NCI-H2227 (cell line): ENCODE measurements around the gene MOCS1.

ENCODE experiments used
- DNase-seq: peaks from one replicate; lab custom pipeline; 2025; ENCODE audit not compliant: unreplicated experiment; lab: John Stamatoyannopoulos, UW

MOCS1 gene

GRCh38 chr6:39904946-39905639 is 29.2 kb downstream of the MOCS1 start:
- DNase-seq: no peak

GRCh38 chr6:39903656-39904055 is 30.6 kb downstream of the MOCS1 start:
- DNase-seq: no peak

DNA sequence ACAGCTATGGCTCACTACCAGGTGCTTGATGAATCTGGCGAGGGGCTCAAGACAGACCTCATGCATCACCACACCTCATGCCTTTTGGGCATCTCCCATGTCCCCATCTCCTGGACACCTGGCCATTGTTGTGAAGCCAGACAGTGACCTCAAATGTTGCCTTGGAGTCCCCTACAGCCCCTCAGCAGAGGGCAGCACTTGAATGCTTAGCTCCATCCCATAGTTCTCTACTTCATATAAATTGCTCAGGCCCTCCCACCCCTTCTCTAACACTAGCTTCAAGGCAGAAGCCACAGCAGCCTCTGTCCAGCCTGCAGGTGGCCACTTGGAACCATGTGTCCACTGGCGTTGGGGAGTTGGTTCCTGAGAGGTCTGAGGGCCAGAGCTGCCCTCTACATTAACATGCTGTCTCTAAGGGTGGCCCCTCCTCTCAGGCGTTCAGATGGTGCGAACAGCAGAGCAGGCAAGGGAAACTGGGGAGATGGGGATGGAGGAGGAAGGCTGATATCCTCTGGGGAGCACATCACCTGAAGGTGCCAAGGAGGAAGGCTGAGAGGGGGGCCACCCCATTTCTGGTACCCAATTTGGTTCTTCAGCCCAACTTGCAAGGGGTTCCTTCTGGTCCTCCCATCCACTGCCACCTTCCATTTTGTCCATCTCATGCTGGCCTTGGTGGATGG is 31.3 kb downstream of the MOCS1 start:
- no peak for DNase-seq

GRCh38 chr6:39902136-39902535 is 32.1 kb downstream of the MOCS1 start:
- DNase-seq: no peak

DNA sequence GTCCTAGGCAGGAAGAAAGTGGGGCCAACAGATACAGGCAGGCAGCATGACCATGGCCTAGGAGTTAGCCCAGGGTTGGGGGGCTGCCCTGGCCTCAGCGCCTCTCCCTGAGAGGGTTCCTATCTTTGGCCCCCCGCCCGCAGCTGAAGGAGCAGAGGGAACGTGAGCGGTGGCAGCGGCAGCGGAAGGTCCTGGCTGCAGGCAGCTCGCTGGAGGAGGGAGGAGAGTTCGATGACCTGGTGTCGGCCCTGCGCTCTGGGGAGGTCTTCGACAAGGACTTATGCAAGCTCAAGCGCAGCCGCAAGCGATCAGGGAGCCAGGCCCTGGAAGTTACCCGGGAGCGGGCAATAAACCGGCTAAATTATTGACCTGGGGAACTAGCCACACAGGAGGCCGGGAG is 32.6 kb downstream of the MOCS1 start:
- no peak for DNase-seq

DNA sequence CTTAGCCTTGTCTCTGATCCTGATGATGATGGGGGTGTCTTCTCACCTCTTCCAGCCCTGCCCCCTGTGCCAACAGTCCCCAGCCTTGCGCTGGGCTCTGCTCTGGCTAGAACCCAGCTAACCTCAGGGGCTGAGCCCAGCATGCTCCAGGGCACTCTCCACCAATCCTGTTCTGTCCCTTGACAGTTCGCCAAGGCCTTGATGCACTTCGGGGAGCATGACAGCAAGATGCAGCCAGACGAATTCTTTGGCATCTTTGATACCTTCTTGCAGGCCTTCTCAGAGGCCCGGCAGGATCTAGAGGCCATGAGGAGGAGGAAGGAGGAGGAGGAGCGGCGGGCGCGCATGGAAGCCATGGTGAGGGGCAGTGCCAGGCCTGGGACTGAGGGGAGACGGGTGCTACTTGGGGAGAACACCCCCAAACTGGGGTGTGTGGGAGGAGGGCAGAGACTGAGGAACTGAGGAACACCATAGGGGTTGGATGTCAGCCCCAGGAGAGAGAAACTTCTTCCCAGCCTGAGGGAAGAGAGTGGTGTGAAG is 33.1 kb downstream of the MOCS1 start:
- DNase-seq: no peak

DNA sequence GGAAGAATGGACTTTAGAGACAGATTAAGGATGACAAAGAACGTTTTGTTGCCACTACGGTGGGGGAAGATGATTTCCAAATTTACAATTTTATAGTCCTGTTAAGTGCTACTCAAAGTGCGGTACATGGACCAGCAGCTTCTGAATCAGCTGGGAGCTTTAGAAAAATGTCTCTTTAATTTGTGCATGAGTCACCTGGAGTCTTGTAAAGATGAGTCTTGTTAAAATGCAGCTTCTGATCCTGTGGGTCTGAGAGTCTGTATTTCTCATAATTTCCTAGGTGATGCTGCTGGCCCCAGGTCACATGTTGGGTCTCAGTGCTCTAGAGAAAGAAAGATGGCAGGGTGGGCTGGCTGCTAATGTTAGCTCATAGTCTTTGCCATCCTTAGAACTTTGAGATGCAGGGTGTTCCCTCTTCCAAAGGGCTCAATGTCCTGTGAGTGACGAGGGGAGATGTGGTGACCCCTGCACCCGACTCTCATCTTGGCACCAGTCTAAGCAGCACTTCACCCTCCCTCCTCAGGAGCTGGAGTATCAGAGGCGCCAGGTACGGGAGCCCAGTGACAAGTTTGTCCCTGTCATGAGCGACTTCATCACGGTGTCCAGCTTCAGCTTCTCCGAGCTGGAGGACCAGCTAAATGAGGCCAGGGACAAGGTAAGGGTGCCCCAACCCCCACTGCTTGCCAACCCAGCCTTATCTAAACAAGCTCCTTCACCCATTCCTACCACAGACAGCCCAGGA is 34.5 kb downstream of the MOCS1 start:
- no peak for DNase-seq

GRCh38 chr6:39898625-39899024 is 35.6 kb downstream of the MOCS1 start:
- DNase-seq: no peak

GRCh38 chr6:39897698-39898097 is 36.6 kb downstream of the MOCS1 start:
- DNase-seq: no peak

- no peak for DNase-seq
Measured at GRCh38 chr6:39896701-39897100, 37.6 kb downstream of the MOCS1 start.

DNA sequence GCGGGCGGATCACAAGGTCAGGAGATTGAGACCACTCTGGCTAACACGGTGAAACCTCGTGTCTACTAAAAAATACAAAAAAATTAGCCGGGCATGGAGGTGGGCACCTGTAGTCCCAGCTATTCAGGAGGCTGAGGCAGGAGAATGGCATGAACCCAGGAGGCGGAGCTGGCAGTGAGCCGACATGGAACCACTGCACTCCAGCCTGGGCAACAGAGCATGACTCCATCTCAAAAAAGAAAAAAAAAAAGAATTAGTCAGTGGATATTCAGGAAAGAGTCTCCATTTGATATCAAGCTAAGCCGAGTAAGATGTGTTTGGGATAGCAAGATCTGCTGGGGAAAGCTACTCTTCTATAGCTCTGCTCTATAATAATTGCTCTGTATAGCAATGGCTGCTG is 41.0 kb downstream of the MOCS1 start:
- DNase-seq: no peak

DNA sequence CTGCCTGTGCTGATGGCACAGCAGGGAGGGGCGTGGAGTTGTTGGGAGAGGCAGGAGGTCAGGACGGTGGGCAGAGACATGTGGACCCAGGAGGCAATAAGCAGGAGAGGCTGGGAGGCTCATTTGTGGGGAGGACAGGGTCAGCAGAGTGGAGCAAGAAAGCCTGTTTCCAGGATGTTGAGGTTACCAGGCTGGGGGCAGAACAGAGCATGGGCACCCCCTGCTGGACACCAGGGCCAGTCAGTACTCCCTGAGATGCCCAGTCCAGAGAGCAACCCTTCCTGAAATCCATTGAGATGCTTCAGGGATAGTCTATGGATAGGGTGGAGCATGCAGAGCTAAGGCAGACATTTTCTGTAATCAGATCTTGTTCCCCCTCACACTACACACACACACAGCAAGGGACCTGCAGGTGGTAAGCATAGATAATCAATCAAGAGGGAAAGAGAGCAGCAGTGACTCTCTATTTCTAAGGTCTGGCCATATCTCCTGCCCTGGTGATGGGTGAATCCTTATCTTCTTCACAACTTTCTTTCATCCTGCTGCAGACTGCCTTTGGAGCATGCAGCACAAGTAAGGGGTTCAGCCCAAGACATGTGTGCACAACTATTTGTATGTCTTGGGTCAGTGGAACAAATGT is 41.7 kb downstream of the MOCS1 start:
- DNase-seq: peak; percentile 52

- no peak for DNase-seq
Measured at GRCh38 chr6:39891976-39892375, 42.3 kb downstream of the MOCS1 start.

GRCh38 chr6:39891353-39891752 is 42.9 kb downstream of the MOCS1 start:
- no peak for DNase-seq

DNA sequence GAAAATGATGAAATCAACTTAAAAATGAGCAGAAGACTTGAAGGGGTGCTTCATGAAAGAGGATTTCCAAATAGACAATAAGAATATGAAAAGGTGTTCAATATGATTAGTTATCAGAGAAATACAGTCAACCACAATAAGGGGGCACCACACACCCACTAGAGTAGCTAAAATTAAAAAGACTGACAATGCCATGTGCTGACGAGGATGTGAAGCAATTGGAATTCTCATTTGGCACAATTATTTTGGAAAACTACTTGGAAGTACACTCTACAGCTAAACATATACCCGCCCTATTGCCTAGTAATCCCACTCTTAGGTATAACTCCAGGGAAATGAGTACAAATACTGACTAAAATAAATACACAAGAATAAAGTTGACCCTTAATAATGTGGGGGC is 45.0 kb downstream of the MOCS1 start:
- no peak for DNase-seq

- DNase-seq: no peak
Measured at GRCh38 chr6:39887692-39888450, 46.4 kb downstream of the MOCS1 start.

GRCh38 chr6:39886871-39887270 is 47.4 kb downstream of the MOCS1 start:
- DNase-seq: no peak

DNA sequence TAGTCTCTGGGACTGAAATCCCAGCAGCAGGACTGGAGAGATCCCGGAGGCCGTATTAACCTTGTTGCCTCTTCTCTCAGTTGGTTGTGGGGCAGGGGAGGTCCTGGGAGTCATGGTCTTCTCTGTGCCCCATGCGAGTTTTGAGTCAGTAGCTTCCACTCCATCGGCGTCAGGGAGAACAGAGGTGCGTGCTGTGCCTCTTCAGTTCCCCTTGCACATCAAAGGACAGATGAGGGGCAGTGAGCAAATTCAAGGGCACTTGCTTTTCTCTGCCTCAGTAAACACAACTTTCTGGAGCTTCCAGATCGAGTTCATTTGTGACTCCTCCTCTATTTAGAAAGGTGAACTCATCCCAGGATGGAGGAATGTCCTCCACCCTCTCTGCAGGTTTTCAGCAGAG is 48.6 kb downstream of the MOCS1 start:
- DNase-seq: no peak

- no peak for DNase-seq
Measured at GRCh38 chr6:39884696-39885095, 49.6 kb downstream of the MOCS1 start.

DNA sequence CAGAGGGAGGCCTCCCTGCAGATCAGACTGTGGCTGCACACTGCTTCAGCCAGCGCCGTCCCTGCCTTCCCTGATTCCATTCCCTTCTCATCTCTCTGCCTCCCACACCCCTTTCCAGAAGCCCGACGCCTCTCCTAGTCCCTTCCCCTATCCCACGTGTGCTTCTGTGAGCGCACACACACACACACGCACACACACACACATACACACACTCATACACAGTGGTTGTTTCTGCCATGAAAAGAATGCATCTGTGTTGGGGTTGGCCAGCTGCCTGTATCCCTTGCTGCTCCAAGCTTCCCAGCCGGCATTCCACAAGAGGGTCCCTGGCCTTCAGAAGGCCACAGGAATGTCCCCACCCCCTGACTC is 51.7 kb downstream of the MOCS1 start:
- DNase-seq: no peak
